ENCODE results near the gene CPLANE2. TPM values are rescaled to one million over a fixed set of nuclear protein-coding genes. Genes with fewer than 3 reads are reported as not detected.
A peak's percentile ranks its signal among the peaks of the same experiment; 100 is the strongest.

Gene CPLANE2
- total RNA-seq, 4 donors from 2014 or later = 6.6 to 45.8 (median 11.0) TPM

DNA sequence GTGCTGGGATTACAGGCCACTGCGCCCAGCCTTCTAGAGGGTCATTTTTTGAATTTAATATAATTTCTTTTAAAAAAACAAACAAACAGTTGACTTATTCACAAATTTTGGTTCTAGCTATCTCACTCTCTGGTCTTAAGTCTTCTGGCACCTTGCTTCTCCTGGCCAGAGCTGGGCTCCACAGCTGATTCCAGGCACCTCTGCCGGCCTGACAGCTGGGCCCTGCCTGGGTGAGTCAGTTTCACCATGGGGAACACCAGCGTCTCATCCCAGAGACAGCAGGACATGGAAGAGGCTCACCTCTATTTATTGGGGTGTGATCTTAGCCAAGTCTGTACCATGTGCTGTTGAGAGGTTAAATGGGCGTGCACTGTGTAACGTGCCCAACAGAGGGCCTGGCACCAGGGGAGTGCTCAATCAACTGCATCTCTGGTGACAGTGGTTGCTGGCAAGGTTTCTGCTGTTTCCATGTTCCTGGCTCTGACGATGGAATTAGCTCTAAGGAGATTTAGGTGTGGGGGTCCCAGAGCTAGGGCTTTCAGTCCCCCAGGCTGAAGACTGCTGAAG lies 956 bp downstream of the CPLANE2 start:
- Histone ChIP-seq H3K4me3 (peak overlapping the region; percentile 37 to 64), H3K27me3 (no peaks in the 10 kb centered on the region), H3K4me1 (peaks cover 0 to 23% (median 18%) of the 10 kb centered on the region in 3 donors), H3K27ac (peak overlapping the region; percentile 36 to 96 (median 91)), H3K9me3 (no peaks in the 10 kb centered on the region), H3K36me3 (peaks cover 0 to 21% of the 10 kb centered on the region in 2 donors)
- TF ChIP-seq, protein P1, sequence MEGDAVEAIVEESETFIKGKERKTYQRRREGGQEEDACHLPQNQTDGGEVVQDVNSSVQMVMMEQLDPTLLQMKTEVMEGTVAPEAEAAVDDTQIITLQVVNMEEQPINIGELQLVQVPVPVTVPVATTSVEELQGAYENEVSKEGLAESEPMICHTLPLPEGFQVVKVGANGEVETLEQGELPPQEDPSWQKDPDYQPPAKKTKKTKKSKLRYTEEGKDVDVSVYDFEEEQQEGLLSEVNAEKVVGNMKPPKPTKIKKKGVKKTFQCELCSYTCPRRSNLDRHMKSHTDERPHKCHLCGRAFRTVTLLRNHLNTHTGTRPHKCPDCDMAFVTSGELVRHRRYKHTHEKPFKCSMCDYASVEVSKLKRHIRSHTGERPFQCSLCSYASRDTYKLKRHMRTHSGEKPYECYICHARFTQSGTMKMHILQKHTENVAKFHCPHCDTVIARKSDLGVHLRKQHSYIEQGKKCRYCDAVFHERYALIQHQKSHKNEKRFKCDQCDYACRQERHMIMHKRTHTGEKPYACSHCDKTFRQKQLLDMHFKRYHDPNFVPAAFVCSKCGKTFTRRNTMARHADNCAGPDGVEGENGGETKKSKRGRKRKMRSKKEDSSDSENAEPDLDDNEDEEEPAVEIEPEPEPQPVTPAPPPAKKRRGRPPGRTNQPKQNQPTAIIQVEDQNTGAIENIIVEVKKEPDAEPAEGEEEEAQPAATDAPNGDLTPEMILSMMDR (IDR thresholded peaks at IDR 0.05) = peak in 1 of 4 experiments; percentile 19
- no peak for TF ChIP-seq EP300 (IDR thresholded peaks at IDR 0.05)
- WGBS, 2 donors (ENCODE audit: low coverage in 1 of 2) = 41 to 50% methylated on average over 2 to 3 of the region's 6 CpGs
- ATAC-seq = peak; percentile 11

DNA sequence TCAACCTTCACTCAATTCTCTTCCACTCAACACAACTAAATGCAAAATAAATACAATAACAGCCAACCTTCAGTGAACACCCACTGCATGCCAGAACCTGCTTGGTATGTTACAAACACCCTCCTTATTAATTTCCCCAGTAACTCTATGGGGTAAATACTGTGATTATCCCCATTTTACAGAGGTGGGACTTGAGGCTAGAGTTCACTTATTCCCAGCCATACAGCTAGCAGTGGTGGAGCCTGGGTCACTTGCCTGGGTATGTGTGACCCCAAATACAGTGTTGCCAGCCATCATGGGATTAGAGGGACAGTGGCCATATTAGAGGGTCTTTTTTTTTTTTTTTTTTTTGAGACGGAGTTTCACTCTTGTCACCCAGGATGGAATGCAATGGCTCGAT lies 1.6 kb downstream of the CPLANE2 start:
- peaks cover 0 to 21% of the 10 kb centered on the region in 2 donors for H3K36me3 ChIP-seq
- no peak overlapping the region for H3K27ac ChIP-seq
- ATAC-seq = no peak
- no peaks in the 10 kb centered on the region for H3K27me3 ChIP-seq
- TF ChIP-seq EP300 (IDR thresholded peaks at IDR 0.05) = no peak
- TF ChIP-seq POLR2AphosphoS5 (IDR thresholded peaks at IDR 0.05) = no peak
- 95% methylated on average over 2 of the region's 2 CpGs; no CpG with 5 or more reads in 1 of the 2 donors for WGBS, 2 donors (ENCODE audit: low coverage in 1 of 2)
- peaks cover 0 to 23% (median 18%) of the 10 kb centered on the region in 3 donors for H3K4me1 ChIP-seq
- no peak overlapping the region for H3K4me3 ChIP-seq
- no peaks in the 10 kb centered on the region for H3K9me3 ChIP-seq

DNA sequence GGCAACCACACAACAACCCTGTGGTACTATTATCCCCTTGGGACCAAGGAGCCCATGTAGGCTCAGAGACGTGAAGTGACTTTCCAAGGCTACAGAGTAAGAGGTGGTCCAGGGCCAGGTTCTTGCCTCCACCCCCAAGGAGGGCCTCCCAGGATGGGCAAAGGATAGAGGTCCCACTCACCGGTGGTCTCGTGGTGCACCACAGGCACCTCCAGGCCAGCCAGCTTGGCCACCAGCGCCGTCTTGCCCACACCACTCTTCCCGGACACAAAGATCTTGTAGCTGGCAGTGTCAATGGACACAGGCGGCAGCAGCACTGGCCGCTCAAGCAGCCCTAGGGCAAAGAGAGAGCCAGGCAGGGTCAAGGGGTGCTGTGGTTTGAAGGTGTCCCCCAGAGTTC lies 3.6 kb downstream of the CPLANE2 start:
- 100% methylated on average over 2 of the region's 8 CpGs; no CpG with 5 or more reads in 1 of the 2 donors for WGBS, 2 donors (ENCODE audit: low coverage in 1 of 2)
- Histone ChIP-seq H3K27me3 (peaks cover under 1% of the 10 kb centered on the region), H3K4me3 (no peak overlapping the region), H3K4me1 (peaks cover 0 to 23% (median 18%) of the 10 kb centered on the region in 3 donors), H3K9me3 (no peaks in the 10 kb centered on the region), H3K36me3 (peaks cover 0 to 21% of the 10 kb centered on the region in 2 donors), H3K27ac (no peak overlapping the region)
- TF ChIP-seq EP300 (IDR thresholded peaks at IDR 0.05) (no peak), POLR2AphosphoS5 (IDR thresholded peaks at IDR 0.05) (no peak), POLR2A (IDR thresholded peaks at IDR 0.05) (no peak)
- TF ChIP-seq, protein P1 (IDR thresholded peaks at IDR 0.05) = no peak
- no peak for ATAC-seq

DNA sequence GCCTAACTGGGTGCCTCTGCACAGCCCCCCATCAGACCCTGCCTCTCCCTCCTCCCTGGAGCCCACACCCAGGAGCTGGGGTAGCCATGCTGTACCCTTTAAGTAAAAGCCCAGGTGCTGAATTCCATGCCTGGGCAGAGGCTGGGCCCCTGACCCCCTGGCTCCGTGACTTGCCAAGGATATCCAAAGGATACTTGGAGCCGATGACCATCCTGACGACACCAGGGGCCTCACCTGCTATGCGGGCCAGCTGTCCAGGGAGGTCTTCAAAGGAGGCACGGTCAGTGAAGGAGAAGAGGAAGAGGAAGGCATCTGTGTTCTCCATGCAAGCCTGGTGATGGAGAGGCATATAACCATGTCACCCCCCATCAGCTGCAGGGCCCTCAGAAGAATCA lies 4.7 kb downstream of the CPLANE2 start:
- WGBS, 2 donors (ENCODE audit: low coverage in 1 of 2) = 100% methylated on average over 4 of the region's 5 CpGs; no CpG with 5 or more reads in 1 of the 2 donors
- Histone ChIP-seq H3K9me3 (peaks cover 0 to under 1% (median 0%) of the 10 kb centered on the region in 3 donors), H3K4me1 (peaks cover 0 to 22% (median 11%) of the 10 kb centered on the region in 3 donors), H3K36me3 (peaks cover 0 to 21% of the 10 kb centered on the region in 2 donors), H3K4me3 (no peak overlapping the region), H3K27ac (no peak overlapping the region), H3K27me3 (peaks cover 11% of the 10 kb centered on the region)
- no peak for ATAC-seq
- TF ChIP-seq, protein P1 (IDR thresholded peaks at IDR 0.05) = no peak
- TF ChIP-seq POLR2A (IDR thresholded peaks at IDR 0.05) (no peak), POLR2AphosphoS5 (IDR thresholded peaks at IDR 0.05) (no peak), EP300 (IDR thresholded peaks at IDR 0.05) (no peak)

DNA sequence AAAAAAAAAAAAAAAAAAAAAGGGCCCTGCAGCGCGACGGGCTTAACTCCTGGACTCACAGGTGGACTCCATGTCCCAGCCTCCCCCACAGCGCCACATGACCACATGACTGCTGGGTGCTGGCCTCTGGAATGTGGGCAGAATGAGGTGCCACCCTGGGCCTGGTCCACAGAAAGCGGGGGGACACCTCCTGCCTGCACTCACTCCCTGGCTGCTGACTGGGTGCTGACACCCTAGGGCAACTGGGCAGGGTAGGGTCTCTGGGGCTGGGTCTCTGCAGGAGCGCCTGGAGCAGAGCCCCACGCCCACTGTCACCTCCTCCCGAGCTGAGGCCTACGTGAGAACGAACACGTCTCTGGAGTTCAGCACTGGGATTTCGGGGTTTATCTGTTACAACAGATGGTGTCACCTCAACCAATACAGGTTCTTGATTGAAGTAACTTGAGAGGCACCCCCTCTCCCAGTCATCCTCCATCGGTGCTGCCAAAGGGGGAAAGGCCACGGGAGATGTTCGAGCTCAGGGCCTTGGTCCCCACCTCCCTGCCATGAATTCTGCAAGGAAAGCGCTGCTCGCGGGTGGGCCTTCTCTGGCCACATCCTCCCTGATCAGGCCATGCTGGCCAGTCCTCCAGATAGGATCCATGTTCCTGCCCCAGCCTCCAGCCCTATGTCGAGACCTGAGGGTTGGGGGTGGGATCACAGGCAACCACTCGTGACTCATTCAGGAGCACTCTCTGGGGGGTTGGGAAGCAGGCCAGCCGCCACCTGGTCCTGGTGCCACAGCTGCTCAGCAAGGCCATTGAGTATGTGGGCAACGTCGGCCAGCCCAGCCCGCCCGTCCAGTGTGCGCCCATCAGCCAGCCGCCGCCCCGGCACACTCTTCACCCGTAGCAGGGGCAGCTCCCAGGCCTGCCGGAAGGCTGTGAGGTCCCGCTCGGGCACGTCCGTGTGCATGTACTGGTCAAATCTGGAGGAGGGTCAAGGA lies 5.4 kb downstream of the CPLANE2 start:
- no peak for TF ChIP-seq EP300 (IDR thresholded peaks at IDR 0.05)
- WGBS, 2 donors (ENCODE audit: low coverage in 1 of 2) = 87 to 94% methylated on average over 7 to 16 of the region's 35 CpGs
- peaks cover 0 to 25% (median 9%) of the 10 kb centered on the region in 3 donors for H3K4me1 ChIP-seq
- no peak overlapping the region for H3K27ac ChIP-seq
- H3K9me3 ChIP-seq = peaks cover 0 to 7% (median 0%) of the 10 kb centered on the region in 3 donors
- no peak for ATAC-seq
- no peak overlapping the region for H3K4me3 ChIP-seq
- H3K27me3 ChIP-seq = peaks cover 18% of the 10 kb centered on the region
- peaks cover 0 to 21% of the 10 kb centered on the region in 2 donors for H3K36me3 ChIP-seq

Measured in gastroesophageal sphincter (tissue), 4 donors.